Activated T-cell treated with anti-CD3 and anti-CD28 coated beads, Interleukin-2, amount 50 U/mL, for 24 hours (primary cell): ENCODE data around the gene EDIL3.
"Not testable (repeated sequence)": the region's sequence is repeated elsewhere in the genome, so short reads cannot be mapped to it uniquely, and the experiment has no call there.

Experiments
- DNase-seq: peaks from one replicate; pipeline ENCODE4 v3.0.0-alpha.2; 2020
- H3K27ac Mint-ChIP-seq: 2 replicates; pipeline ENCODE4 v1.8.0; 2020; ENCODE audit warnings: mild to moderate bottlenecking, mixed read lengths
- H3K27me3 Mint-ChIP-seq: 2 replicates; pipeline ENCODE4 v1.8.0; 2020; ENCODE audit warnings: mixed read lengths
- H3K36me3 Mint-ChIP-seq: 2 replicates; pipeline ENCODE4 v1.8.0; 2020; ENCODE audit warnings: low read depth, mixed read lengths
- H3K4me1 Mint-ChIP-seq: 2 replicates; pipeline ENCODE4 v1.8.0; 2020; ENCODE audit warnings: low read depth, mixed read lengths
- H3K4me3 Mint-ChIP-seq: 2 replicates; pipeline ENCODE4 v1.8.0; 2020; ENCODE audit warnings: mild to moderate bottlenecking, moderate library complexity, mixed read lengths
- H3K9me3 Mint-ChIP-seq: 2 replicates; pipeline ENCODE4 v1.8.0; 2020; ENCODE audit warnings: mixed read lengths

The EDIL3 gene

GRCh38 chr5:84299959-84300358, 84.7 kb downstream of the EDIL3 start:
- no peak overlapping the region for H3K4me3 Mint-ChIP-seq
- no peak overlapping the region for H3K27ac Mint-ChIP-seq
- DNase-seq: no peak
- no peaks in the 10 kb centered on the region for H3K36me3 Mint-ChIP-seq
- H3K27me3 Mint-ChIP-seq: no peaks in the 10 kb centered on the region
- no peaks in the 10 kb centered on the region for H3K4me1 Mint-ChIP-seq
- no peaks in the 10 kb centered on the region for H3K9me3 Mint-ChIP-seq

GRCh38 chr5:84298628-84299027, 86.1 kb downstream of the EDIL3 start:
- Mint-ChIP-seq H3K4me3 (no peak overlapping the region), H3K4me1 (no peaks in the 10 kb centered on the region), H3K36me3 (no peaks in the 10 kb centered on the region), H3K9me3 (no peaks in the 10 kb centered on the region), H3K27me3 (no peaks in the 10 kb centered on the region), H3K27ac (no peak overlapping the region)
- no peak for DNase-seq

GRCh38 chr5:84297641-84298040, 87.0 kb downstream of the EDIL3 start:
- H3K4me1 Mint-ChIP-seq, H3K4me3 Mint-ChIP-seq, DNase-seq, H3K9me3 Mint-ChIP-seq, H3K36me3 Mint-ChIP-seq, H3K27me3 Mint-ChIP-seq, H3K27ac Mint-ChIP-seq: not testable (repeated sequence)

GRCh38 chr5:84292788-84293653, 91.7 kb downstream of the EDIL3 start:
- Mint-ChIP-seq H3K27me3 (no peaks in the 10 kb centered on the region), H3K4me3 (no peak overlapping the region), H3K9me3 (no peaks in the 10 kb centered on the region), H3K27ac (no peak overlapping the region), H3K36me3 (no peaks in the 10 kb centered on the region), H3K4me1 (no peaks in the 10 kb centered on the region)
- no peak for DNase-seq

- no peaks in the 10 kb centered on the region for H3K27me3 Mint-ChIP-seq
- no peak overlapping the region for H3K4me3 Mint-ChIP-seq
- no peak for DNase-seq
- no peaks in the 10 kb centered on the region for H3K36me3 Mint-ChIP-seq
- H3K9me3 Mint-ChIP-seq: no peaks in the 10 kb centered on the region
- no peaks in the 10 kb centered on the region for H3K4me1 Mint-ChIP-seq
- H3K27ac Mint-ChIP-seq: no peak overlapping the region
These were observed 92.6 kb downstream of the EDIL3 start for GRCh38 chr5:84292000-84292642.

GRCh38 chr5:84290673-84291072, 94.0 kb downstream of the EDIL3 start:
- H3K9me3 Mint-ChIP-seq: no peaks in the 10 kb centered on the region
- no peak overlapping the region for H3K27ac Mint-ChIP-seq
- H3K36me3 Mint-ChIP-seq: no peaks in the 10 kb centered on the region
- H3K4me1 Mint-ChIP-seq: no peaks in the 10 kb centered on the region
- no peak for DNase-seq
- H3K27me3 Mint-ChIP-seq: no peaks in the 10 kb centered on the region
- no peak overlapping the region for H3K4me3 Mint-ChIP-seq

GRCh38 chr5:84290161-84290560, 94.5 kb downstream of the EDIL3 start:
- DNase-seq: no peak
- H3K4me3 Mint-ChIP-seq: no peak overlapping the region
- H3K9me3 Mint-ChIP-seq: no peaks in the 10 kb centered on the region
- H3K36me3 Mint-ChIP-seq: no peaks in the 10 kb centered on the region
- H3K4me1 Mint-ChIP-seq: no peaks in the 10 kb centered on the region
- H3K27ac Mint-ChIP-seq: no peak overlapping the region
- no peaks in the 10 kb centered on the region for H3K27me3 Mint-ChIP-seq

GRCh38 chr5:84287951-84288350, 96.7 kb downstream of the EDIL3 start:
- H3K36me3 Mint-ChIP-seq: no peaks in the 10 kb centered on the region
- no peak overlapping the region for H3K27ac Mint-ChIP-seq
- no peaks in the 10 kb centered on the region for H3K27me3 Mint-ChIP-seq
- DNase-seq: no peak
- H3K4me1 Mint-ChIP-seq: no peaks in the 10 kb centered on the region
- H3K4me3 Mint-ChIP-seq: no peak overlapping the region
- H3K9me3 Mint-ChIP-seq: no peaks in the 10 kb centered on the region

- no peak for DNase-seq
- H3K27me3 Mint-ChIP-seq: no peaks in the 10 kb centered on the region
- no peaks in the 10 kb centered on the region for H3K4me1 Mint-ChIP-seq
- no peak overlapping the region for H3K27ac Mint-ChIP-seq
- no peak overlapping the region for H3K4me3 Mint-ChIP-seq
- no peaks in the 10 kb centered on the region for H3K9me3 Mint-ChIP-seq
- H3K36me3 Mint-ChIP-seq: no peaks in the 10 kb centered on the region
These were observed 98.0 kb downstream of the EDIL3 start for GRCh38 chr5:84286662-84287061.

- Mint-ChIP-seq H3K27ac (no peak overlapping the region), H3K4me1 (no peaks in the 10 kb centered on the region), H3K36me3 (no peaks in the 10 kb centered on the region), H3K27me3 (no peaks in the 10 kb centered on the region), H3K9me3 (no peaks in the 10 kb centered on the region), H3K4me3 (no peak overlapping the region)
- DNase-seq: no peak
These were observed 98.7 kb downstream of the EDIL3 start for GRCh38 chr5:84285641-84286637.

GRCh38 chr5:84281383-84281782, 103.3 kb downstream of the EDIL3 start:
- no peak overlapping the region for H3K27ac Mint-ChIP-seq
- no peaks in the 10 kb centered on the region for H3K36me3 Mint-ChIP-seq
- no peaks in the 10 kb centered on the region for H3K27me3 Mint-ChIP-seq
- H3K4me3 Mint-ChIP-seq: no peak overlapping the region
- H3K9me3 Mint-ChIP-seq: no peaks in the 10 kb centered on the region
- H3K4me1 Mint-ChIP-seq: no peaks in the 10 kb centered on the region
- DNase-seq: no peak

- no peak for DNase-seq
- no peaks in the 10 kb centered on the region for H3K36me3 Mint-ChIP-seq
- H3K4me1 Mint-ChIP-seq: no peaks in the 10 kb centered on the region
- no peak overlapping the region for H3K27ac Mint-ChIP-seq
- H3K9me3 Mint-ChIP-seq: no peaks in the 10 kb centered on the region
- H3K27me3 Mint-ChIP-seq: no peaks in the 10 kb centered on the region
- H3K4me3 Mint-ChIP-seq: no peak overlapping the region
These were observed 105.4 kb downstream of the EDIL3 start for GRCh38 chr5:84279234-84279633.

GRCh38 chr5:84275609-84276008, 109.1 kb downstream of the EDIL3 start:
- H3K4me1 Mint-ChIP-seq: no peaks in the 10 kb centered on the region
- no peak overlapping the region for H3K4me3 Mint-ChIP-seq
- no peaks in the 10 kb centered on the region for H3K27me3 Mint-ChIP-seq
- DNase-seq: no peak
- no peaks in the 10 kb centered on the region for H3K36me3 Mint-ChIP-seq
- H3K27ac Mint-ChIP-seq: no peak overlapping the region
- H3K9me3 Mint-ChIP-seq: no peaks in the 10 kb centered on the region

- Mint-ChIP-seq H3K4me1 (no peaks in the 10 kb centered on the region), H3K36me3 (no peaks in the 10 kb centered on the region), H3K27ac (no peak overlapping the region), H3K4me3 (no peak overlapping the region), H3K27me3 (no peaks in the 10 kb centered on the region), H3K9me3 (no peaks in the 10 kb centered on the region)
- DNase-seq: no peak
These were observed 109.9 kb downstream of the EDIL3 start for GRCh38 chr5:84274585-84275468.
